Peyer's patch (tissue), 4 donors: Measurements from ENCODE around the gene FALEC. TPM values are rescaled to one million over a fixed set of nuclear protein-coding genes. Genes with fewer than 3 reads are reported as not detected.

Experiments
- DNase-seq, 3 donors: peaks; one replicate each; pipeline ENCODE4 v3.0.0-alpha.2; 2017 to 2019
- H3K27ac ChIP-seq, 4 donors: fragments of 200-600 bp; sonication (generic); one replicate each; pipeline ENCODE4 v1.5.1; 2016 to 2019
- H3K27me3 ChIP-seq, 2 donors: fragments of 200-600 bp; sonication (generic); one replicate each; pipeline ENCODE4 v1.5.1; 2019
- H3K36me3 ChIP-seq, 3 donors: fragments of 200-600 bp; sonication (generic); one replicate each; pipeline ENCODE4 v1.5.1; 2016 to 2019
- H3K4me1 ChIP-seq, 4 donors: fragments of 200-600 bp; sonication (generic); one replicate each; pipeline ENCODE4 v1.5.1; 2016 to 2019
- H3K4me3 ChIP-seq, 4 donors: fragments of 200-600 bp; sonication (generic); 1 replicate in 3 of 4; 2 replicates in 1 of 4; pipeline ENCODE4 v1.5.1; 2016 to 2019; ENCODE audit warnings: mild to moderate bottlenecking in 1 of 4
- H3K9me3 ChIP-seq, 4 donors: fragments of 200-600 bp; sonication (generic); one replicate each; pipeline ENCODE4 v1.5.1; 2016 to 2019; ENCODE audit warnings: mild to moderate bottlenecking in 1 of 4
- CTCF ChIP-seq, 6 experiments: fragments of 450-650 bp in 4 of 6; fragments of 200-600 bp in 2 of 6; sonication (generic) in 1 of 6; IDR thresholded peaks; one replicate each; pipeline ENCODE4 v1.5.1; 2017 to 2019; ENCODE audit warnings: antibody characterized with exemption in 6 of 6, mild to moderate bottlenecking in 3 of 6, moderate library complexity in 1 of 6
- POLR2A ChIP-seq, 2 donors: fragments of 450-650 bp; IDR thresholded peaks; one replicate each; pipeline ENCODE4 v1.5.1; 2017; ENCODE audit warnings: antibody characterized with exemption in 2 of 2, mild to moderate bottlenecking in 2 of 2, moderate library complexity in 2 of 2
- total RNA-seq, 4 donors: library from RNA; depleted of rRNA; stranded (reverse); fragments of >200 nt; gene quantifications; one replicate each; pipeline ENCODE4 v1.1.0, GENCODE V29; 2016

Gene FALEC
- total RNA-seq, 4 donors from 2014 or later, result not detected

- Histone ChIP-seq H3K36me3 (peaks cover 0 to 1% (median 0%) of the 10 kb centered on the region in 3 donors), H3K27ac (peak overlapping the region; percentile 48 to 86 (median 81)), H3K4me3 (peak overlapping the region; percentile 53 to 68 (median 62)), H3K4me1 (peaks cover 0 to 7% (median 4%) of the 10 kb centered on the region in 4 donors), H3K27me3 (no peaks in the 10 kb centered on the region), H3K9me3 (no peaks in the 10 kb centered on the region)
- no peak for DNase-seq
- peak in 2 of 6 experiments; percentile 3 for TF ChIP-seq CTCF (IDR thresholded peaks at IDR 0.05)
- TF ChIP-seq POLR2A (IDR thresholded peaks at IDR 0.05), result no peak
Observed at GRCh38 chr1:150516050-150516591, 569 bp downstream of the FALEC start.

- Histone ChIP-seq H3K4me3 (peak overlapping the region in 2 of 4 donors; percentile 61 to 62), H3K36me3 (no peaks in the 10 kb centered on the region), H3K4me1 (peaks cover 0 to 7% (median 4%) of the 10 kb centered on the region in 4 donors), H3K27ac (peak overlapping the region in 2 of 4 donors; percentile 80 to 82), H3K27me3 (no peaks in the 10 kb centered on the region), H3K9me3 (no peaks in the 10 kb centered on the region)
- no peak for DNase-seq
- TF ChIP-seq CTCF (IDR thresholded peaks at IDR 0.05) (no peak), POLR2A (IDR thresholded peaks at IDR 0.05) (no peak)
Observed at GRCh38 chr1:150516616-150517015, 1.1 kb downstream of the FALEC start.

- TF ChIP-seq CTCF (IDR thresholded peaks at IDR 0.05), result no peak
- no peak for TF ChIP-seq POLR2A (IDR thresholded peaks at IDR 0.05)
- Histone ChIP-seq H3K36me3 (no peaks in the 10 kb centered on the region), H3K4me1 (peaks cover 0 to 2% (median 1%) of the 10 kb centered on the region in 4 donors), H3K9me3 (no peaks in the 10 kb centered on the region), H3K4me3 (no peak overlapping the region), H3K27me3 (no peaks in the 10 kb centered on the region), H3K27ac (no peak overlapping the region)
- DNase-seq, result no peak
Observed at GRCh38 chr1:150521196-150521968, 5.8 kb downstream of the FALEC start.

- Histone ChIP-seq H3K27ac (no peak overlapping the region), H3K4me3 (no peak overlapping the region), H3K9me3 (no peaks in the 10 kb centered on the region), H3K4me1 (peaks cover 0 to 8% (median 0%) of the 10 kb centered on the region in 4 donors), H3K36me3 (no peaks in the 10 kb centered on the region), H3K27me3 (no peaks in the 10 kb centered on the region)
- no peak for DNase-seq
- TF ChIP-seq POLR2A (IDR thresholded peaks at IDR 0.05), result no peak
- TF ChIP-seq CTCF (IDR thresholded peaks at IDR 0.05), result no peak
Observed at GRCh38 chr1:150525348-150525747, 9.8 kb downstream of the FALEC start.

GRCh38 chr1:150528196-150528595 lies 12.6 kb downstream of the FALEC start:
- peaks cover 0 to 12% (median 0%) of the 10 kb centered on the region in 4 donors for H3K4me1 ChIP-seq
- no peak for TF ChIP-seq POLR2A (IDR thresholded peaks at IDR 0.05)
- TF ChIP-seq CTCF (IDR thresholded peaks at IDR 0.05), result no peak
- no peaks in the 10 kb centered on the region for H3K36me3 ChIP-seq
- DNase-seq, result no peak
- H3K4me3 ChIP-seq, result no peak overlapping the region
- H3K27ac ChIP-seq, result no peak overlapping the region
- H3K27me3 ChIP-seq, result no peaks in the 10 kb centered on the region
- no peaks in the 10 kb centered on the region for H3K9me3 ChIP-seq
